HFF-Myc (cell line): ENCODE results near the gene TEAD2.

ENCODE experiments used
- DNase-seq: peaks from one replicate; pipeline ENCODE4 v3.0.0-alpha.2; 2011; ENCODE audit warnings: low read depth; ENCODE audit errors: extremely low read depth
- H3K4me3 ChIP-seq: replicated peaks from 2 replicates; pipeline ENCODE4 v1.5.1; 2011; ENCODE audit warnings: low read depth, mild to moderate bottlenecking, control low read depth, low read length
- TF ChIP-seq, protein P1 (sequence below): IDR thresholded peaks from 2 replicates; pipeline ENCODE4 v1.5.1; 2012; ENCODE audit warnings: mild to moderate bottlenecking, low read depth, low read length, control low read depth; ENCODE audit errors: missing control alignments

The TEAD2 gene

DNA sequence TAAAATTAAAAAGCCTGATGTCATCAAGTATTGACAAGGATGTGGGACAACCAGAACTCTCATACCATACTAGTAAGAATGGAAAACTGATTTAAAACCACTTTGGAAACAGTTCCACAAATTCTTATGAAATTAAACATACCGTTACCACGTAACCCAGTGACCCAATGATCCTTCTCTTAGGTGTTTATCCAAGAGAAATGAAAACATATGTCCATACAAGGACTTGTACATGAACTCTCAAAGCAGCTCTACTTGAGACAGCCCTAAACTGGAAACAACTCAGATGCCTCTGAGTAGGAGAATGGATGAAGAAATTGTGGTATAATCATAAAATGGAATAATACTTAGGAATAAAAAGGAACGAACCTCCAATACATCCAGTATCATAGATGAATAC, 64.8 kb downstream of the TEAD2 start:
- DNase-seq: peak; percentile 22
- TF ChIP-seq, protein P1, sequence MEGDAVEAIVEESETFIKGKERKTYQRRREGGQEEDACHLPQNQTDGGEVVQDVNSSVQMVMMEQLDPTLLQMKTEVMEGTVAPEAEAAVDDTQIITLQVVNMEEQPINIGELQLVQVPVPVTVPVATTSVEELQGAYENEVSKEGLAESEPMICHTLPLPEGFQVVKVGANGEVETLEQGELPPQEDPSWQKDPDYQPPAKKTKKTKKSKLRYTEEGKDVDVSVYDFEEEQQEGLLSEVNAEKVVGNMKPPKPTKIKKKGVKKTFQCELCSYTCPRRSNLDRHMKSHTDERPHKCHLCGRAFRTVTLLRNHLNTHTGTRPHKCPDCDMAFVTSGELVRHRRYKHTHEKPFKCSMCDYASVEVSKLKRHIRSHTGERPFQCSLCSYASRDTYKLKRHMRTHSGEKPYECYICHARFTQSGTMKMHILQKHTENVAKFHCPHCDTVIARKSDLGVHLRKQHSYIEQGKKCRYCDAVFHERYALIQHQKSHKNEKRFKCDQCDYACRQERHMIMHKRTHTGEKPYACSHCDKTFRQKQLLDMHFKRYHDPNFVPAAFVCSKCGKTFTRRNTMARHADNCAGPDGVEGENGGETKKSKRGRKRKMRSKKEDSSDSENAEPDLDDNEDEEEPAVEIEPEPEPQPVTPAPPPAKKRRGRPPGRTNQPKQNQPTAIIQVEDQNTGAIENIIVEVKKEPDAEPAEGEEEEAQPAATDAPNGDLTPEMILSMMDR: no peak
- H3K4me3 ChIP-seq: no peak overlapping the region

DNA sequence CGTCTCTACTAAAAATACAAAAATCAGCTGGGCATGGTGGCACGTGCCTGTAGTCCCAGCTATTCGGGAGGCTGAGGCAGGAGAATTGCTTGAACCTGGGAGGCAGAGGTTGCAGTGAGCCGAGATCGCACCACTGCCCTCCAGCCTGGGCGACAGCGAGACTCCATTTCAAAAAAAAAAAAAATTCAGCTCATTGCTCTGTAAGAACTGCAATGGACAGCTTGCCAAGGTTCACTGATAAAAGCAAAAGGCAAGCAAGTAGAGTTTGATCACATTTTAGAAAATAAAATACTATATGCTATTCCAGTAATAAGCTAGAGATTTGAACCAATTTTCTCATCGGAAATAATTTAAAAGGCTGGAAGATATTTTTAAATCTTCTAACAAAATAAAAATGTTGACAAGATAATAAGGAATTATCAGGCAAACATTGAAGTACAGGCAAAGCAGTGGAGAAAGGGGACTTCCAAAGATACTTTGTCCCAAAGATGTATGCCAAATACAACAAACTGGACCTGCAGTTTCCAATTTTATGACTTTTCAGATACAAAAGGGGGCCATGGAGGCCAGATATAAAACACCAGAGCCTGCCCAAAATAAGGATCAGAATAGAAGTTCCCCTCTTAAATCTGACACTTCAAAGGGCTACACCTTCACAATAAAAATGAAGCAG, 66.9 kb downstream of the TEAD2 start:
- TF ChIP-seq, protein P1: no peak
- no peak for DNase-seq

DNA sequence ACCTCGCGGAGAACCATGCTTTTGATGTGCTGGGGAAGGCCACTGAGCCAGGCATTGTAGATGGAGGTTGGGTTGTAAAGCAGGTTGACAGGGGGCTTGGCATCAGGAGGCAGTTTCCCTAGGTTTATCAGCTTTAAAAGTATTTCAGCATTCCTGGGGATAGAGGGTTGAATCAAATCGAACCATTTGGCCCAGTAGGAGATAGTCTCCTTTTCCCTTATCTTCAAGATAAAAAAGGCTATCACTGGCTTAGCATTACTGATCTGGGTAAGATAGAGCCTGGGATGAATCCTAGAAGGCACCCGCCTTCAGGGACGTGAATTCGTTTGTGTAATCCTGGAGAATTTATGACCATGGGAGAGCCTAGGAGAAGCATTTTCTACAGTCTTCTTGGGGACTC, 67.8 kb downstream of the TEAD2 start:
- no peak overlapping the region for H3K4me3 ChIP-seq
- TF ChIP-seq, protein P1: no peak

More for the DNA sequence above, 66.9 kb downstream of the TEAD2 start:
- H3K4me3 ChIP-seq: no peak overlapping the region

More for the DNA sequence above, 67.8 kb downstream of the TEAD2 start:
- no peak for DNase-seq
